COLO668 (cell line): ENCODE data around the gene PARP12.

ENCODE experiments used
- DNase-seq: peaks from one replicate; lab custom pipeline; 2025; ENCODE audit not compliant: unreplicated experiment; lab: John Stamatoyannopoulos, UW

The PARP12 gene

GRCh38 chr7:139992353-139993044 is 70.3 kb downstream of the PARP12 start:
- DNase-seq = no peak

GRCh38 chr7:139991911-139992310 is 70.8 kb downstream of the PARP12 start:
- DNase-seq = no peak

- no peak for DNase-seq
Measured at GRCh38 chr7:139991269-139991666, 71.5 kb downstream of the PARP12 start.

GRCh38 chr7:139990571-139991268 is 72.0 kb downstream of the PARP12 start:
- DNase-seq = no peak

- DNase-seq = peak; percentile 8
Measured at GRCh38 chr7:139990142-139990535, 72.6 kb downstream of the PARP12 start.

GRCh38 chr7:139989366-139990141 is 73.2 kb downstream of the PARP12 start:
- no peak for DNase-seq

GRCh38 chr7:139987691-139988516 is 74.8 kb downstream of the PARP12 start:
- DNase-seq = no peak

- no peak for DNase-seq
Measured at GRCh38 chr7:139985811-139986210, 76.9 kb downstream of the PARP12 start.

- DNase-seq = no peak
Measured at GRCh38 chr7:139984642-139985539, 77.9 kb downstream of the PARP12 start.

GRCh38 chr7:139982927-139983920 is 79.5 kb downstream of the PARP12 start:
- no peak for DNase-seq

GRCh38 chr7:139981511-139981895 is 81.2 kb downstream of the PARP12 start:
- no peak for DNase-seq

- DNase-seq = no peak
Measured at GRCh38 chr7:139976838-139977656, 85.7 kb downstream of the PARP12 start.

- no peak for DNase-seq
Measured at GRCh38 chr7:139976055-139976837, 86.5 kb downstream of the PARP12 start.

GRCh38 chr7:139974179-139974811 is 88.5 kb downstream of the PARP12 start:
- no peak for DNase-seq
